Measurements from ENCODE around the gene PRSS21. TPM values are rescaled to one million over a fixed set of nuclear protein-coding genes. Genes with fewer than 3 reads are reported as not detected.

PRSS21 gene
- polyA plus RNA-seq, 1 of the 3 experiments (the other 2 are of a cell fraction), result not detected

GRCh38 chr16:2821487-2822157, 4.6 kb downstream of the PRSS21 start (continued):
- TF ChIP-seq FOXJ3 (CRISPR knock-in tag; IDR thresholded peaks at IDR 0.05) (no peak), JUND (IDR thresholded peaks at IDR 0.05) (no peak), TAF1 (IDR thresholded peaks at IDR 0.05; ENCODE audit: borderline replicate concordance, low read depth, low read length) (no peak), PBX3 (IDR thresholded peaks at IDR 0.05) (no peak), CHD2 (IDR thresholded peaks at IDR 0.05; ENCODE audit: low read length, partially characterized antibody) (peak; percentile 45), EP300 (IDR thresholded peaks at IDR 0.05; ENCODE audit: borderline replicate concordance in 1 of 2, low read depth in 1 of 2, low read length in 1 of 2) (peak in 1 of 2 experiments; percentile 33; a peak in 1 of 4 replicates), ZBTB33 (IDR thresholded peaks at IDR 0.05; ENCODE audit: borderline replicate concordance, low read depth) (no peak), FOSL2 (IDR thresholded peaks at IDR 0.05; ENCODE audit: borderline replicate concordance, low read depth) (no peak), EZH2phosphoT487 (IDR thresholded peaks at IDR 0.05; ENCODE audit: borderline replicate concordance, low read depth) (no peak), SIN3A (IDR thresholded peaks at IDR 0.05; ENCODE audit: borderline replicate concordance, low read depth, low read length) (no peak), REST (IDR thresholded peaks at IDR 0.05; ENCODE audit: low read depth, low read length) (no peak), NRF1 (IDR thresholded peaks at IDR 0.05; ENCODE audit: low read depth, low read length) (no peak)

GRCh38 chr16:2822158-2822495, 5.1 kb downstream of the PRSS21 start:
- CTCF ChIA-PET, result interaction anchor here (1.2 to 2.7 kb wide), 5 partner anchors 11 to 69 kb away, joined by 3 to 13 read pairs (median 3); partner anchors contain the start of gene SRRM2
- no peaks in the 10 kb centered on the region for H3K79me2 ChIP-seq (ENCODE audit: insufficient read depth)
- H3K9ac ChIP-seq, result no peak overlapping the region
- H4K20me1 ChIP-seq (ENCODE audit: insufficient read depth), result no peaks in the 10 kb centered on the region
- POLR2A ChIA-PET, result interaction anchor here (1.1 to 1.5 kb wide), 2 partner anchors 45 to 61 kb away, joined by 4 to 6 read pairs; partner anchors contain the start of genes ELOB and FLYWCH2
- no peaks in the 10 kb centered on the region for H3K9me3 ChIP-seq
- H3K36me3 ChIP-seq (replicated peaks in 1 of 2; ENCODE audit: control insufficient read depth in 1 of 2, insufficient read depth in 2 of 2, low read length in 1 of 2), result no peaks in the 10 kb centered on the region
- H3K4me1 ChIP-seq (ENCODE audit: control insufficient read depth in 1 of 2, insufficient read depth in 2 of 2, low read depth in 1 of 2, low read length in 1 of 2), result peaks cover 0 to 24% of the 10 kb centered on the region in 2 experiments; a peak in 1 of 4 replicates
- H3K9me2 ChIP-seq, result no peaks in the 10 kb centered on the region
- H2AFZ ChIP-seq (ENCODE audit: low read depth), result no peak overlapping the region
- WGBS (ENCODE audit: low lambda C conversion rate), result 56% methylated on average over 8 of the region's 8 CpGs
- no peak overlapping the region for H3K4me3 ChIP-seq (ENCODE audit: low read depth in 2 of 2, low read length in 1 of 2)
- H3K27me3 ChIP-seq (ENCODE audit: insufficient read depth), result no peaks in the 10 kb centered on the region
- H3F3A ChIP-seq (replicated peaks; ENCODE audit: insufficient read depth), result no peaks in the 10 kb centered on the region
- H3K27ac ChIP-seq (ENCODE audit: low read depth in 2 of 2, low read length in 1 of 2), result no peak overlapping the region; a peak in 1 of 4 replicates
- DNase-seq, result no peak
- no peak for TF ChIP-seq USF2 (IDR thresholded peaks at IDR 0.05; ENCODE audit: borderline replicate concordance, low read depth, low read length)
- no peak for TF ChIP-seq YY1 (IDR thresholded peaks at IDR 0.05; ENCODE audit: low read depth)
- no peak for TF ChIP-seq RXRA (IDR thresholded peaks at IDR 0.05; ENCODE audit: borderline replicate concordance, low read depth)
- no peak overlapping the region for H3K4me2 ChIP-seq
